IPS-NIHi11 (cell line): ENCODE results near the gene PIK3R3.
"Not testable (repeated sequence)": the region's sequence is repeated elsewhere in the genome, so short reads cannot be mapped to it uniquely, and the experiment has no call there.

ENCODE experiments used
- DNase-seq: peaks from one replicate; pipeline ENCODE4 v3.0.0; 2012; ENCODE audit warnings: mixed read lengths, low spot score

Gene PIK3R3

GRCh38 chr1:46065405-46065804 is 67.0 kb downstream of the PIK3R3 start:
- no peak for DNase-seq

GRCh38 chr1:46064708-46065107 is 67.7 kb downstream of the PIK3R3 start:
- no peak for DNase-seq

GRCh38 chr1:46062651-46063319 is 69.6 kb downstream of the PIK3R3 start:
- no peak for DNase-seq

- no peak for DNase-seq
Measured at GRCh38 chr1:46061146-46061545, 71.3 kb downstream of the PIK3R3 start.

- no peak for DNase-seq
Measured at GRCh38 chr1:46058936-46059335, 73.5 kb downstream of the PIK3R3 start.

GRCh38 chr1:46057781-46058180 is 74.6 kb downstream of the PIK3R3 start:
- DNase-seq, result no peak

GRCh38 chr1:46057215-46057614 is 75.2 kb downstream of the PIK3R3 start:
- DNase-seq, result not testable (repeated sequence)

GRCh38 chr1:46056325-46056724 is 76.1 kb downstream of the PIK3R3 start:
- no peak for DNase-seq

- DNase-seq, result no peak
Measured at GRCh38 chr1:46053734-46054133, 78.7 kb downstream of the PIK3R3 start.

GRCh38 chr1:46044116-46044515 is 88.3 kb downstream of the PIK3R3 start:
- no peak for DNase-seq

- peak; percentile 54 for DNase-seq
Measured at GRCh38 chr1:46043458-46044017, 88.9 kb downstream of the PIK3R3 start.

GRCh38 chr1:46041974-46042373 is 90.5 kb downstream of the PIK3R3 start:
- no peak for DNase-seq

- no peak for DNase-seq
Measured at GRCh38 chr1:46041551-46041950, 90.9 kb downstream of the PIK3R3 start.

- DNase-seq, result no peak
Measured at GRCh38 chr1:46039571-46040052, 92.8 kb downstream of the PIK3R3 start.

GRCh38 chr1:46036894-46037839 is 95.3 kb downstream of the PIK3R3 start:
- peak; percentile 88 for DNase-seq

- no peak for DNase-seq
Measured at GRCh38 chr1:46034601-46035516, 97.6 kb downstream of the PIK3R3 start.

- DNase-seq, result no peak
Measured at GRCh38 chr1:46030876-46031660, 101.4 kb downstream of the PIK3R3 start.

- DNase-seq, result no peak
Measured at GRCh38 chr1:46030074-46030870, 102.2 kb downstream of the PIK3R3 start.

GRCh38 chr1:46027788-46028573 is 104.4 kb downstream of the PIK3R3 start:
- no peak for DNase-seq
